ENCODE results near the gene ZGPAT.

The ZGPAT gene

DNA sequence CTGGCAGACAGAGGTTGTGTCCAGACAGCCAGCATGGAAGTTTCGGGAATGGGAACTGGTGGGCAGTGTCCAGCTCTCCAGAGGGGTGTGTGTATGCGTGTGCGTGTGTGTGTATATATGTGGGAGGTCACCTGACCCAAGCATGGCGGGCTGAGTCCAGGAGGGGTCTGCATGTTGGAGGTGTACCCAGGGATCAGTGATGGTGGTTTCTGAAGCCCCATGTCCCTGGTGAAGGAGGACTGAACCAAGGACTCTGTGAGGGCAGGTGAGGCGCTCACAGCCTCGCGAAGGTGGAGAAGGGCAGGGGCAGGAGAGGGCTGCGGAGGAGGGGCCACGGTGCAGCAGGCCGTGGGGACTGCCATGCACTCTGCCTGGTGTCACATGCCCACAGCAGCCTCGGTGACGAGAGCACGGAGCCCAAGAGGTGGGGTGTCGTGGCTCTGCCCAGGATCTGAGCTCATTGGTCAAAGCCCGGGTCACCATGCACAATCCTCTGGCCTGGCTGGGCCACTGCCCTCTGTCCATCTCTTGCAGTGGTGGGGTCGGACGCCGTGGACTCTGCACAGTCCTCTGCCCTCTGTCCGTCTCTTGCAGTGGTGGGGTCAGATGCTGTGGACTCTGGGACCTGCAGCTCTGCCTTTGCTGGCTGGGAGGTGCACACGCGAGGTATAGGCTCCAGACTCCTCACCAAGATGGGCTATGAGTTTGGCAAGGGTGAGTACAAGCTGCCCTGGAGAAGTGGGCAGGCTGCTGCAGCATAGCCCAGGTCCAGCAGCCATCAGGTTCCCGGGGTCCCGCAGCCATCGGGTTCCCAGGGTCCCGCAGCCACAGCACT, 26.5 kb downstream of the ZGPAT start:
- Histone ChIP-seq H3K9ac (ENCODE audit: low read length) (no peak overlapping the region), H2AFZ (ENCODE audit: low read depth, low read length) (no peak overlapping the region), H3K27ac (ENCODE audit: low read length) (no peak overlapping the region), H3K27me3 (ENCODE audit: low read depth, low read length) (no peaks in the 10 kb centered on the region), H3K79me2 (ENCODE audit: low read length) (peaks cover 18% of the 10 kb centered on the region), H3K4me1 (ENCODE audit: low read length) (peaks cover 61% of the 10 kb centered on the region), H3K4me2 (ENCODE audit: low read length) (no peak overlapping the region), H3K4me3 (ENCODE audit: low read length) (no peak overlapping the region), H3K9me3 (ENCODE audit: insufficient read depth, low read length) (no peaks in the 10 kb centered on the region), H4K20me1 (ENCODE audit: insufficient read depth, low read length) (no peaks in the 10 kb centered on the region), H3K36me3 (replicated peaks; ENCODE audit: low read depth, low read length) (peaks cover 29% of the 10 kb centered on the region)
- TF ChIP-seq EZH2phosphoT487 (IDR thresholded peaks at IDR 0.05; ENCODE audit: low read depth), result no peak
- TF ChIP-seq, protein P1, sequence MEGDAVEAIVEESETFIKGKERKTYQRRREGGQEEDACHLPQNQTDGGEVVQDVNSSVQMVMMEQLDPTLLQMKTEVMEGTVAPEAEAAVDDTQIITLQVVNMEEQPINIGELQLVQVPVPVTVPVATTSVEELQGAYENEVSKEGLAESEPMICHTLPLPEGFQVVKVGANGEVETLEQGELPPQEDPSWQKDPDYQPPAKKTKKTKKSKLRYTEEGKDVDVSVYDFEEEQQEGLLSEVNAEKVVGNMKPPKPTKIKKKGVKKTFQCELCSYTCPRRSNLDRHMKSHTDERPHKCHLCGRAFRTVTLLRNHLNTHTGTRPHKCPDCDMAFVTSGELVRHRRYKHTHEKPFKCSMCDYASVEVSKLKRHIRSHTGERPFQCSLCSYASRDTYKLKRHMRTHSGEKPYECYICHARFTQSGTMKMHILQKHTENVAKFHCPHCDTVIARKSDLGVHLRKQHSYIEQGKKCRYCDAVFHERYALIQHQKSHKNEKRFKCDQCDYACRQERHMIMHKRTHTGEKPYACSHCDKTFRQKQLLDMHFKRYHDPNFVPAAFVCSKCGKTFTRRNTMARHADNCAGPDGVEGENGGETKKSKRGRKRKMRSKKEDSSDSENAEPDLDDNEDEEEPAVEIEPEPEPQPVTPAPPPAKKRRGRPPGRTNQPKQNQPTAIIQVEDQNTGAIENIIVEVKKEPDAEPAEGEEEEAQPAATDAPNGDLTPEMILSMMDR (IDR thresholded peaks at IDR 0.05; ENCODE audit: low read depth, low read length), result no peak

DNA sequence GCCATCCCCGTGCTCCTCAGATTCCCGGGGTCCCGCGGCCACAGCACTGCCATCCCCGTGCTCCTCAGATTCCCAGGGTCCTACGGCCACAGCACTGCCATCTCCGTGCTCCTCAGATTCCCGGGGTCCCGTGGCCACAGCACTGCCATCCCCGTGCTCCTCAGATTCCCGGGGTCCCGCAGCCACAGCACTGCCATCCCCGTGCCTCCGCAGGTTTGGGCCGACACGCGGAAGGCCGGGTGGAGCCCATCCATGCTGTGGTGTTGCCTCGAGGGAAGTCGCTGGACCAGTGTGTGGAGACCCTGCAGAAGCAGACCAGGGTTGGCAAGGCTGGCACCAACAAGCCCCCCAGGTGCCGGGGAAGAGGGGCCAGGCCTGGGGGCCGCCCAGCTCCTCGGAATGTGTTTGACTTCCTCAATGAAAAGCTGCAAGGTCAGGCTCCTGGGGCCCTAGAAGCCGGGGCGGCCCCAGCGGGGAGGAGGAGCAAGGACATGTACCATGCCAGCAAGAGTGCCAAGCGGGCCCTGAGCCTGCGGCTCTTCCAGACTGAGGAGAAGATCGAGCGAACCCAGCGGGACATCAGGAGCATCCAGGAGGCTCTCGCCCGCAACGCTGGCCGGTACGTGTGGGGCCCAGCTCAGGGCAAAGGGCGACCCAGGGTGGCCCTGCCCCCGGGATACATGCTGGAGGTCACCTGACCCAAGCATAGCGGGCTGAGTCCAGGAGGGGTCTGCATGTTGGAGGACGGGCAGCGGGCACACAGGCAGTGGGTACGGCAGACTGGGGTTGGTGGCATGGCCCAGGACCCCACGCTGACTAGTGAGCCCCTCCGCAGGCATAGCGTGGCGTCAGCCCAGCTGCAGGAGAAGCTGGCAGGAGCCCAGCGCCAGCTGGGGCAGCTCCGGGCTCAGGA, 27.4 kb downstream of the ZGPAT start:
- H3K4me2 ChIP-seq (ENCODE audit: low read length), result no peak overlapping the region
- H3K4me3 ChIP-seq (ENCODE audit: low read length), result no peak overlapping the region
- no peaks in the 10 kb centered on the region for H4K20me1 ChIP-seq (ENCODE audit: insufficient read depth, low read length)
- no peak overlapping the region for H3K9ac ChIP-seq (ENCODE audit: low read length)
- H3K27me3 ChIP-seq (ENCODE audit: low read depth, low read length), result no peaks in the 10 kb centered on the region
- no peak overlapping the region for H2AFZ ChIP-seq (ENCODE audit: low read depth, low read length)
- peaks cover 13% of the 10 kb centered on the region for H3K79me2 ChIP-seq (ENCODE audit: low read length)
- H3K36me3 ChIP-seq (replicated peaks; ENCODE audit: low read depth, low read length), result peaks cover 20% of the 10 kb centered on the region
- H3K27ac ChIP-seq (ENCODE audit: low read length), result no peak overlapping the region
- H3K4me1 ChIP-seq (ENCODE audit: low read length), result peaks cover 53% of the 10 kb centered on the region
- no peak for TF ChIP-seq EZH2phosphoT487 (IDR thresholded peaks at IDR 0.05; ENCODE audit: low read depth)
- TF ChIP-seq, protein P1 (IDR thresholded peaks at IDR 0.05; ENCODE audit: low read depth, low read length), result no peak
- H3K9me3 ChIP-seq (ENCODE audit: insufficient read depth, low read length), result no peaks in the 10 kb centered on the region

DNA sequence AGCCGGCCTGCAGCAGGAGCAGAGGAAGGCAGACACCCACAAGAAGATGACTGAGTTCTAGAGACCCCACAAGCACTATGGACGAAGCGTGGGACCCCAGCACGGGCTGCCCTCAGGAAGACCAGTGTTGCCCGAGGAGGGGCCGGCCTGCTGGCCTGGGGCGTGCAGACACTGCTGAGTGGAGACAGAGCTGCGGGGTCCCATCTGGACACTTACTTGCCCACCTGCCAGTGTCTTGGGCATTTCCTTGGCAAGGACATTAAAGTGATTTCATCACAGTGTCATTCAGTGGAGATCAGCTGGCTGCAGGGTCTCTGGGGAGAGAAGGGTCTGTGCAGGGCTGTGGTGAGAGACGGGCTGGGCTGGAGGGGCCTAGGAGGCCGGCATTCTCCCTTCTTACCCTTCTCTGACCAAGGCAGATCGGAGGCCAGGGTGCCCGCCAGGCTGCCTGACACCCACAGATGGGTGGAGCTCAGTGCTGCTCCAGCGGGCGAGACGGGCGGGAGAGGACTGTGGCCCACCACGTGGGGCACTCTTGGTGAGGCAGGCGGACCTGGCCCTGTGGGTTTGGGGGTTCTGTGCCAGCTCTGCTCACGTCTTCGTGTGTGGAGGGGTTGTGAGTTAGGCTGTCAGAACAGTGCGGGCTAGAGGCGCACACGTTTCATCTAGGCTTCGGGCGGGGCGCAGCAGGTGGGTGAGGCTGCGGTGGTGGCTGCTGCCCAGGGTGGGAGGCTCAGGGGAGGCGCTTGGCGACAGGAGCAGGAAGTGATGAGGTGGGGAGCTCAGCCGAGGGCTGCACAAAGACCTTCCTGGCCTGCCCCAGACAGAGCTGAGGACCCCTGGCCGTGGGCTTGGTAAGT, 28.2 kb downstream of the ZGPAT start, which contains the start of gene LIME1:
TSS of gene LIME1 (plus strand) at position 806 of the 860 bp plus-strand sequence. CDS start 886 bp downstream, outside the sequence.
- H3K9ac ChIP-seq (ENCODE audit: low read length), result peak within 1 kb of the TSS; percentile 77

More for the DNA sequence above, 28.2 kb downstream of the ZGPAT start, which contains the start of gene LIME1:
- peaks cover 12% of the 10 kb centered on the region for H3K79me2 ChIP-seq (ENCODE audit: low read length)
- no peaks in the 10 kb centered on the region for H3K9me3 ChIP-seq (ENCODE audit: insufficient read depth, low read length)
- H3K4me2 ChIP-seq (ENCODE audit: low read length), result peak within 1 kb of the TSS; percentile 91
- H4K20me1 ChIP-seq (ENCODE audit: insufficient read depth, low read length), result no peaks in the 10 kb centered on the region
- peaks cover 18% of the 10 kb centered on the region for H3K36me3 ChIP-seq (replicated peaks; ENCODE audit: low read depth, low read length)
- H3K4me3 ChIP-seq (ENCODE audit: low read length), result peak within 1 kb of the TSS; percentile 78
- no peaks in the 10 kb centered on the region for H3K27me3 ChIP-seq (ENCODE audit: low read depth, low read length)
- peak within 1 kb of the TSS; percentile 79 for H3K27ac ChIP-seq (ENCODE audit: low read length)
- no peak within 1 kb of the TSS for H2AFZ ChIP-seq (ENCODE audit: low read depth, low read length)
- peaks cover 47% of the 10 kb centered on the region for H3K4me1 ChIP-seq (ENCODE audit: low read length)
- no peak for TF ChIP-seq EZH2phosphoT487 (IDR thresholded peaks at IDR 0.05; ENCODE audit: low read depth)
- TF ChIP-seq, protein P1 (IDR thresholded peaks at IDR 0.05; ENCODE audit: low read depth, low read length), result no peak; the same call in 1 of the 2 replicates
